Vagina (tissue), 2 donors: Measurements from ENCODE around the gene SEC11A. TPM values are rescaled to one million over a fixed set of nuclear protein-coding genes. Genes with fewer than 3 reads are reported as not detected.

ENCODE experiments used
- DNase-seq, 2 donors: peaks; one replicate each; pipeline ENCODE4 v3.0.0-alpha.2; 2017; ENCODE audit errors: extremely low spot score in 2 of 2
- H3K27ac ChIP-seq: fragments of 200-600 bp; sonication (generic); one replicate; pipeline ENCODE4 v1.5.1; 2019
- H3K27me3 ChIP-seq: fragments of 200-600 bp; sonication (generic); one replicate; pipeline ENCODE4 v1.5.1; 2019
- H3K36me3 ChIP-seq, 2 donors: fragments of 200-600 bp; sonication (generic); one replicate each; pipeline ENCODE4 v1.5.1; 2017 to 2019
- H3K4me1 ChIP-seq: fragments of 200-600 bp; sonication (generic); one replicate; pipeline ENCODE4 v1.5.1; 2019
- H3K4me3 ChIP-seq, 2 donors: fragments of 200-600 bp; sonication (generic); 1 replicate in 1 of 2; 2 replicates in 1 of 2; pipeline ENCODE4 v1.5.1; 2016 to 2019
- H3K9me3 ChIP-seq: fragments of 200-600 bp; sonication (generic); one replicate; pipeline ENCODE4 v1.5.1; 2019
- CTCF ChIP-seq, 3 experiments: fragments of 450-650 bp in 2 of 3; fragments of 200-600 bp in 1 of 3; sonication (generic) in 1 of 3; IDR thresholded peaks; one replicate each; pipeline ENCODE4 v1.5.1; 2017 to 2019; ENCODE audit warnings: antibody characterized with exemption in 3 of 3, mild to moderate bottlenecking in 2 of 3, moderate library complexity in 2 of 3
- POLR2A ChIP-seq, 2 donors: fragments of 450-650 bp; IDR thresholded peaks; one replicate each; pipeline ENCODE4 v1.6.1; 2017; ENCODE audit warnings: antibody characterized with exemption in 2 of 2, mild to moderate bottlenecking in 2 of 2, moderate library complexity in 2 of 2
- POLR2AphosphoS5 ChIP-seq, 2 donors: sonication (generic); formaldehyde crosslinking; IDR thresholded peaks; one replicate each; pipeline ENCODE4 v1.9.0; 2017; ENCODE audit warnings: antibody characterized with exemption in 2 of 2, mild to moderate bottlenecking in 2 of 2, low read depth in 1 of 2; ENCODE audit not compliant: insufficient read depth in 1 of 2
- intact Hi-C: fragments of 100-400 bp; cut with DNase I; formaldehyde crosslinking; loops from one replicate; pipeline ENCODE4 v1.15.1; 2023
- total RNA-seq: library from RNA; depleted of rRNA; stranded (reverse); fragments of >200 nt; gene quantifications from one replicate; pipeline ENCODE4 v1.2.3, GENCODE V29; 2016

SEC11A gene
- total RNA-seq, 1 donor from 2014 or later = 99.2 TPM

- no peak overlapping the region for H3K27ac ChIP-seq
- intact Hi-C loops = no loop called here
- no peaks in the 10 kb centered on the region for H3K4me1 ChIP-seq
- no peak overlapping the region for H3K4me3 ChIP-seq
- H3K36me3 ChIP-seq = peaks cover 0 to 44% of the 10 kb centered on the region in 2 donors
- no peaks in the 10 kb centered on the region for H3K9me3 ChIP-seq
- no peak for DNase-seq
- TF ChIP-seq CTCF (IDR thresholded peaks at IDR 0.05) (no peak), POLR2A (IDR thresholded peaks at IDR 0.05) (no peak), POLR2AphosphoS5 (IDR thresholded peaks at IDR 0.05; ENCODE audit: insufficient read depth in 1 of 2, low read depth in 1 of 2) (no peak)
- no peaks in the 10 kb centered on the region for H3K27me3 ChIP-seq
These were observed 47.5 kb downstream of the SEC11A start for GRCh38 chr15:84668221-84668982.

- DNase-seq = no peak
- Histone ChIP-seq H3K27me3 (no peaks in the 10 kb centered on the region), H3K36me3 (peaks cover 0 to 44% of the 10 kb centered on the region in 2 donors), H3K27ac (no peak overlapping the region), H3K9me3 (no peaks in the 10 kb centered on the region), H3K4me3 (no peak overlapping the region), H3K4me1 (no peaks in the 10 kb centered on the region)
- intact Hi-C loops = no loop called here
- no peak for TF ChIP-seq POLR2AphosphoS5 (IDR thresholded peaks at IDR 0.05; ENCODE audit: insufficient read depth in 1 of 2, low read depth in 1 of 2)
- TF ChIP-seq CTCF (IDR thresholded peaks at IDR 0.05) = no peak
- no peak for TF ChIP-seq POLR2A (IDR thresholded peaks at IDR 0.05)
These were observed 49.6 kb downstream of the SEC11A start for GRCh38 chr15:84666373-84666772.

- no peak for DNase-seq
- TF ChIP-seq POLR2AphosphoS5 (IDR thresholded peaks at IDR 0.05; ENCODE audit: insufficient read depth in 1 of 2, low read depth in 1 of 2) (no peak), CTCF (IDR thresholded peaks at IDR 0.05) (no peak), POLR2A (IDR thresholded peaks at IDR 0.05) (no peak)
- Histone ChIP-seq H3K27ac (no peak overlapping the region), H3K27me3 (no peaks in the 10 kb centered on the region), H3K36me3 (peaks cover 0 to 6% of the 10 kb centered on the region in 2 donors), H3K9me3 (no peaks in the 10 kb centered on the region), H3K4me1 (peaks cover 11% of the 10 kb centered on the region), H3K4me3 (no peak overlapping the region)
- intact Hi-C loops = no loop called here
These were observed 54.9 kb downstream of the SEC11A start for GRCh38 chr15:84661001-84661400.

GRCh38 chr15:84659904-84660781 lies 55.8 kb downstream of the SEC11A start:
- no peak for DNase-seq
- TF ChIP-seq POLR2AphosphoS5 (IDR thresholded peaks at IDR 0.05; ENCODE audit: insufficient read depth in 1 of 2, low read depth in 1 of 2) (no peak), POLR2A (IDR thresholded peaks at IDR 0.05) (no peak), CTCF (IDR thresholded peaks at IDR 0.05) (no peak)
- Histone ChIP-seq H3K9me3 (no peaks in the 10 kb centered on the region), H3K27ac (no peak overlapping the region), H3K36me3 (no peaks in the 10 kb centered on the region), H3K27me3 (no peaks in the 10 kb centered on the region), H3K4me3 (no peak overlapping the region), H3K4me1 (peaks cover 13% of the 10 kb centered on the region)
- intact Hi-C loops = loop anchor here (5.0 to 10.0 kb wide), 3 partner anchors 57 to 265 kb away; partner anchors contain the start of genes SEC11A and ZNF592
